ENCODE results near the gene PSMD11.

- TF ChIP-seq CTCF (IDR thresholded peaks at IDR 0.05) (no peak), POLR2A (IDR thresholded peaks at IDR 0.05) (no peak), POLR2AphosphoS5 (IDR thresholded peaks at IDR 0.05) (no peak), EP300 (IDR thresholded peaks at IDR 0.05) (no peak)
These were observed 47.3 kb downstream of the PSMD11 start for GRCh38 chr17:32491371-32492263.

Measured in gastroesophageal sphincter (tissue), 3 donors.